NT2/D1 (cell line): Measurements from ENCODE around the gene ELP2.

Source experiments
- YY1 ChIP-seq: IDR thresholded peaks from 2 replicates; pipeline ENCODE4 v1.6.1; 2011; ENCODE audit not compliant: insufficient read length, insufficient read depth
- ZNF274 ChIP-seq: IDR thresholded peaks from 2 replicates; pipeline ENCODE4 v1.6.1; 2011; ENCODE audit warnings: mild to moderate bottlenecking, low read depth, low read length

DNA sequence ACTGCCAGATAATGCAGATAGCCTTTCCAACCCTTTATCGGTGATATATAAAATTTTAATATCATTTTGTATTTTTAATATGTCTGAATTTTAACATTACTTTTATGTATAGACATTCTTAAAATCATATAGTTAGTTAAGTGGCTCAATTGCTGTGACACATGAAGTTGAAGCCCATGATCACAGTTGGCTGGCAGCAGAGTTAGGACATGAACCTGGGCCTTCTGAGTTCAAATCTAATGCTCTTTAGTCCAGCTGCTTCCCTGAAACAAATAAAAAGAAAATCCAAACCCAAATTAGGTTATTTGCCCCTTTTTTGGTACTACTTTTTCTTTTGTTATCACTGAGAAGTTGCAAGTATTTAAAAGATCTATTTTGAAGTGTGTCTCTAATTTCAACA, 5.6 kb downstream of the ELP2 start:
- TF ChIP-seq YY1 (no peak), ZNF274 (no peak)
